HG03457 (cell line): ENCODE measurements around the gene ACO1.

Experiments
- ATAC-seq: cut with Tn5 transposase; IDR thresholded peaks from one replicate; pipeline ENCODE4 v1.9.1; 2021; ENCODE audit warnings: moderate number of reproducible peaks; ENCODE audit not compliant: unreplicated experiment

ACO1 gene

DNA sequence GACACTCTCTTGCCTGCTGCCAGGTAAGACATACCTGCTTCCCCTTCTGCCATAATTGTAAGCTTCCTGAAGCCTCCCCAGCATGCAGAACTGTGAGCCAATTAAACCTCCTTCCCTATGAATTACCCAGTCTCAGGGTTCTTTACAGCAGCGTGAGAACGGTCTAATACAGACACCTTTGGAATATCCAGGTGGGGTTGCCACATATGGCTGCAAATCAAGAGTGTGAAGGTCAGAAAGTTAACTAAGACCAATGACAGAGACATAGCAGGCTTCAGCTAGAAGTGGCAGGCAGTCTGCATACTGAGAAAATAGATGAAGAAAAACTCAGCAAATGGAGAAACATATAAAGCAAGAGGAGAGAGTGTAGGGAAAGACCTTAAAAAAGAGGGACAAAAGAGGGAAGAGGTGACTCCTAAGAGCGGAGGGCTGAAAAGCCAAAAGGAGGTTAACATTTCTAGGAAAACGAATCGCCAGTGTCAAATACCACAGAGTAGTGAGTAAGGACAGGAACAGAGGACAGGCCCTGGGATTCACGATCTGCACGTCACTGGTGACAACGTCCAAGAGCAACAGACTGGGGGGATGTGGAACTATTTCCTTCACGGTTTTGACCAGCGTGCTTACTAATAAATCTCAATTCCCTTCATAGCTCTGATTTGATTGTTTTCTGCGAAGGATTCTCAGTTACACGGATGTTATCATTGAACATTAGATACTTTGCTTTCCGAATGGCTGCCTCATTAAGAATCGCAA, 1.7 kb upstream of the ACO1 start:
- no peak for ATAC-seq

DNA sequence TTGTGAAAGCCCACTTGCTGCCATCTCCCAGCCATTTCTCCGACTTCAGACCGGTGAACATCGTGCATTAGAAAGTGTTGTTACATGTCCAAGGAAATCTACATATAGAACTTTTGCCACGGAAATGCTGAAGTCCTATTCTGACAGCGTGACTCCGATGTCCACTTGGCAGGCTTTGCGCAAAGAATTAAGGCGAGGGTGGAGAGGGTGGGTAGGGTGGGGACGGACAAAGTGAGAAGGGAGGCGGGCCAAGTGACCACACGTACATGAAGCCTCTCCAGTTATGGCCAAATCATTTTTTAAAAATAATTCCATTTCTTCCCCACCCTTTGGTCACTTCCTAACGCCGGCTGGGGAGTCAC, 460 bp upstream of the ACO1 start:
- ATAC-seq = no peak

DNA sequence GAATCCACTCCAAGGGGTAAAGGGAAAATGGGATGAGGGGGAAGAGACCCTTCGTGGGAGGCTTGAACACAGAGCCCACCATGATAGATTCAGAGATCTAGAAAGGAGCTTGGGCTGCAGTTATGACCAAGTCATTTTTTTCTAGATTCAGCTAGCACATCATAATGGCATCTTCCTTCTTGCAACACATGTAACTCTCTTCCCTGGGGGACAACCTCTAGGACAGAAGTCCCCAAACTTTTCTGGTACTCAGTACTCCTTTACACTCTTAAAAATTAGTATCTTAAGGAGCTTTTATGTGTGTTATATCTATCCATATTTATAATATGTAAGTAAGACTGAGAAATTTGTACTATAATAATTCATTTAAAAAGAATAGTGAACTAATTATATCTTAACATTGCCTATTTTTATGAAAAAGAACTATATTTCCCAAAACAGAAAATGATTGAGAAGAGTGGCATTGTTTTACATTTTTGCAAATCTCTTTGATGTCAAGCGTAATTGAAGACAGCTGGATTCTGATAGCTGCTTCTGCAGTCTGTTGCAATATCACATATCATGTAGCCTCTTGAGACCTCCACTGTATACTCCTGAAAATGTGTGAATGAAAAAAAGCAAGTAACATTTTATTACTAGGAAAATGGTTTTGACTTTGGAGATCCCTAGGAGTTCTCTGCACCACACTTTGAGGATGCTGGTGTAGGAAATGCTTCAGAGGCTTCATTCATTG, 875 bp downstream of the ACO1 start:
- no peak for ATAC-seq

DNA sequence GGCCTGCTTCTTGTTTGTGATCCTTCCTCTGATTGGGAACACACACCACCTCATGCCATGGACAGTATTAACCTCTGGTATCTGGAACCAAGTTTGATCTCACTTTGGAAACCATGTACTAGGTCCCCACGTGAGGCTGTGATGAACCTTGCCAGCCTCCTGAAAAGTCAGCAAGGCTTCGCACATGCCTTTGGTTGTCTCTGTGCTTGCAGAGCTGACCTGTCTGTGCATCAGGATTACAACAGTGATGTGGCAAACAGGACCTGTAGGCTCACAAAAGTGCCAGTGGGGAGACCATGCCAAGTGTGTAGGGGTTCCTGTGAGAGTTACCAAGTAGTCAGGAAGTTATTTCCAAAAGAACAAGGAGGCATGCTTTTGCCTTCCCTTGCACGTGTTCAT, 1.4 kb downstream of the ACO1 start:
- no peak for ATAC-seq

DNA sequence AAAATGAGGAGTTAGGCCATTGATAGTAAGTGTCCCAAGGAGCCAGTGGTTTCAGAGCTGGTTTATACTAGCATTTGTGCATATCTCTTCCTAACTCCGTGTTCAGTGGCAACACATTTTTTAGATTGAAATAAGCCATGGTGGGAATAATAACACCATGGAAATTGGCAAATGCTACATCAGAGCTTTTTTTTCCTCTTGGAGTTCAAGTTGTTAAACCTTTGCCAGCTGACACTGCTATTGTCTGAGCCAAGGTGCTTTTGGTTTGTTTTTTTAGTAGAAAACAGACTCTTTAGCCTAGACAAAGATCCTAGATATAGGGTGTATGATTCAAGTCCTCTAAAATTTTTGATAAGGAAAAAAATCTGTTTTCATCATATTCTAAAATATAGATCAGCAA, 2.8 kb downstream of the ACO1 start:
- no peak for ATAC-seq

DNA sequence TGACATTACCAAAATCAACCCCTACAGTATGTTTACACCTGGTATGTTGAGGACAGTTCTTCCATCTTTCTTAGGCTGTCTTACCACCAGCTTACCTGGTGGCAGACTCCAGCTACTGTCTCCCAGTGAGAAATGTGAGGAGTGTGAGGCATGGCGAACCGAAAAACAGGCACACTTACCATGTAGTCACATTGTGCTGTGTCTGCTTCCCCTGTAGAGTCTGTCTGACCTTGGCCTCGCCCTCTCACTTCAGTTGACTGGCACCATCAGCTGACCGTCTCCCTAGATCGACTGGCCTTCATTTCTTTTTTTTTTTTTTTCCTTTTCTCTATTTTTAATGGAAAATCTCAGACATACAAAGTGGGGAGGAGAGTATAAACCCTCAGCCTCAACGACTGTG, 4.9 kb downstream of the ACO1 start:
- no peak for ATAC-seq

DNA sequence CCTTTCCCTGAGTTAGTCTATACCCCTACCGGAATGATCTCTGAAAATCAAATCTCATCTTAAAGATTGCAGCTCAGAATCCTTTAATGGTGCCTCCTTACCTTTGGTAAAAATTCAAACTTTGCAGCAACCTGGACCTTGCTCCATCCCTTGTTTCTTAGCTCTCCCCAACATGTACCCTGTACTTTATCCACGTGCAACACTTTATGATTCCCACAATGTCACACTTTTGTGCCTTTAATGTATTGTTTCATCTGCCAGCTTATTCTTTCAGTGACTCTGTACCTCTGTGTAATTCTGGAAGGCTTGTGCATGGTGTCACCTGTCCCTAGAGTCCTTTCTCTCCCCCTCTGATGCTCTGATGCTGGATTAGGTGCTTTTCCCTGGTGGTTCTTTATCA, 9.5 kb downstream of the ACO1 start:
- ATAC-seq = no peak

DNA sequence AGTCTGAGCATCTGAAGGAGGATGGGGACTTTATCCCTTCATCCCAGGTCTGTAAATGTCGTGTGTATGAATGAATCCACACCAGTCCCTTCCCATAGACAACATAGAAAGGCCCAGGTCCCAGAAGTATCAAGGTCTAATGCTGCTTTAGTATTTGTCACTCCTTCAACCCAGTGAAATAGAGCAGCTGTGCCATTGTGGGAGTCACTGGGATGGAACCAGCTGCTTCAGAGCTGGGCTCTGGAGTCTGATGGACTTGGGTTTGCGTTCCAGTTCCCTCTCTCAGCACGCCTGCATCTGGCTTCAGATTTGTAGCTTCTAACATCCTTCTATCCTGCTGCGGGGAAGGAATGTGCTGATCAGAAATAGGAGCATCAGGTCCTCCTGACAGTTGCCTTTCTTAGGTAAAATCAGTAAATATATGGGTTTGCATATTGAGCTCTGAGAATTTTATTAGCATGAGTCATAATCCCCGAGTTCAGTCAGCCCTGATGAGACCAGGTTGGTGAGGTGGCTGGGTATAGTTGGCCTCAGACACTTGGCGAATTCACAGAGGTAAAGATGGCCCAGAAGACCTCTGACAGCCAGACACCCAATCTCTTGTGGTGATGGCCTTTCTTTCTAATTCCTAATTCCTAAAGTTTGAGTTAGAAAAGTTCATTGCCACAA, 10.1 kb downstream of the ACO1 start:
- ATAC-seq = no peak

DNA sequence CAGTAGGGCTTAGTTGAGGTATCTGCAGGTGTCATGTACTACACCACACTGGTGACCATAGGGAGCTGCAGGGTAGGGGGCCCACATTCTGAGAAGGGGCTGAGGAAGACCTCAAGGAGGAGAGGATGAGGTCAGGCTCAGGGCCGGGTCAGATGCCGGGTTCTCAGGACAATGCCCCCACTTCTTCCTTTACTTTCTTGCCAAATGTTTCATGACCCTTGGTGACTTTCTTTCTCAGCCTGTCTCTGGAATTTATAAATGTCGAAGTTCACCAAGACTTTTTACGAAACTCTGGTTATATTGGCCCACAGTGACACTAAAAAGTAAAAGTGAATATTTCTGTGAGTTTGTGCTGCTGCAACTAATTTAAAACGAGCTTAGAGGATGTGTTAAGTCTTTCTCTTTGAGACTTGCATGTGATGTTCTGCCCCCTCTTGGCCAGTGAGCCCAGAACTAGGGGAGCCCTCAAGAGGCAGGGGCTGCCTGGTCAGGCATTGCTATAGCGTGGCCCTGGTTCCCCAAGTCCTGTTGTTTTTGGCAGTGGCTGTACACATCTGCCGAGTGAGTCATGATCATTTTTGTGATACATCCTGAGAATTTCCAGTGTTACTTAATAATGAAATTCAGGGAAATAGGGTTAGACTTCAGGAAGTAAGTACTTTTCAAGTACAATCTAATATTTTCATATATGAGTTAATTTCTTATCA, 11.2 kb downstream of the ACO1 start:
- ATAC-seq = no peak

DNA sequence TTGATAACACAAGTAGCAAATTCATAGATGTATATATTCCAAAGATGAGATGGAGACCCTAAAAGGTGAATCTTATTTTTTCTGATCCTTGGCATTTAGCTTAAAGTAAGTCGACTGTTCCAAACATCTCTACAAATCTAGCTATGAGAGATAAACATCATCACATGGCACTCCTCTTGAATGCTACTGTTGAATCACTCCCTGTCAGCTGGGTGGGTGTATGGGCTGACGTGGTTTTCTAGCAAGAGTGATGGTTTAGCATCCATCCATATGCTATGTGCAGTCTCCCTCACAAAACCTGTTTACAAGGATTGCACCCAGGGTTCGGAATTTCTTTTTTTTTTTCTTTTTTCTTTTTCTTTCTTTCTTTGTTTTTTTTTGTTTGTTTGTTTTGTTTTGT, 13.8 kb downstream of the ACO1 start:
- no peak for ATAC-seq

DNA sequence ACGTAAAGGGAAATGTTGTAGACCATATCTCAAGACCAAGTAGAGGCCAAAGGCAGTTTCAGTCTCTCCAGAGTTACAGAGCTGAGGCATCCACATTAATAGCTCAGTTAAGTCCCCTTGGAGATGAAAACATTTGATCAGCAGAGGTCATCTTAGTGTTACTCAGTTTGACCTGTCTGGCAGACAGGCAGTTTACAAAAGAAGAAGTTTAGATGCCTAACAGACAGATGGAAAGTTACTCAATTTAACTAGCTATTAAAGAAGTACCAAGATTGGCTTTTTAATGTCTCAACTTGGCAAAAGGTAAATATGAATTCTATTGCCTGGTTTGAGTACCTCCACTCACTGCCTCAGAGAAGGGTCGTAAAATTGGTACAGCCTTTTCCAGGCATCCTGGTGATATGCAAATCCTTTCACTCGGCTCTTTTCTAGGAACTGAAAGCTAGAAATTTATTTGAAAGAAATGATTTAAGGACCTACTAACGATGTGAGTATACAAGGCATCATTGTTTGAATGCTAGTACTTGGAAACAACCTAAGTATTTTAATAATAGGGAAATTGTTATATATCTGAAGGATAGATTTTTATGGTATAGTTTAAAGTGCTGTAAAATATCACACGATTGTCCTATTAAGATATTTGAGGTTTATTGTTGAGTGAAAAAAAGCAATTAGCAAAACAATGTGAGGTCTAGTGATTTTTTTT, 14.8 kb downstream of the ACO1 start:
- no peak for ATAC-seq

DNA sequence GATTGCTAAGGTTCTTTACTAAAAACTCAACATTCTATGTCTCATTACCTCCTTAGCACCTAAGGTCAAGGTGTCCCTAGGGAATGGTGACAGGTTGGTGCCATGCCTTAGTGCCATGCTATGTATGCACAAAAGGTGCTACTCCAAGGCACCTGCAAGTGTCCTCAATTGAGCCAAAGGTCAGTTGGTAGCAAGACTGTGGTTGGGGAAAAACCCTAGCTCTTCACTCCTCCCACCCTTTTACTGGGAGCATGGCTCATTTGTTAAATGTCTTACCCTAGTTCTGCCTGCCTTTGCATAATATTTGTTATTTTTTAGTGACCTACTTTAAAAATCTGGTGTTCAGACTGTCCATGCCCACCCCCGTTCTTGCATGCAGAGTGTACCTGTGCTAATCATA, 17.0 kb downstream of the ACO1 start:
- no peak for ATAC-seq

DNA sequence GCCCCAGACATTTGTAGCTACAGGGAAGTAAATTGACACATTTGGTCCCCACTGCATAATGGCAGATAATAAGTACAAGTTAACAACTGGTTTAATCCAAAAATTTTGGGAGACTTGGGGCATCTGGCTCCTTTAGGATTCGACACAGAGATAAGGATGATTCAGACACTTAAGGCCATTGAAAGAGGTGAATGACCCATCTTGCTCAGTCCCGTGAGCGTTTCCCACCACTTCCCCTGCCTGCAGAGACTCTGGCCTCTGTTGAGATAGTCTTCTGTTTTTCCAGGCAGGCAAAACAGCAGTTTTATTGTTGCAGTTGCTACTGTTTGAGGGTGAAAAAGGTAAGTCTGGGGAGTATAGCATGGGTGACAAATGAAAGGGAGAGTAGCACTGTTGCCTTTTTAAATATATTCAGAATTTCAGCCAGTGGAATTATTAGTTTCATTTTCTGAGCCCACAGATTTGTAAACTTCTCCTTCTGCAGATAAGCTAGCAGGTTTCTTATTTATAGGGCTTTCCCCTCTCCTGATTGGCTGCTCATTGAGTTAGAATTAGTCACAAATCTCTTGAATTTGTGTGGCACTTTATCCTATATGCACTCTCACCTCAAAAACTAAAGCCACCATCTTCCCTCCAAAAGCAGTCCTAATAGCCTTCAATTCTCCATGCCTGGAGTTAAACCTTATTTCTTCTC, 19.3 kb downstream of the ACO1 start:
- no peak for ATAC-seq

DNA sequence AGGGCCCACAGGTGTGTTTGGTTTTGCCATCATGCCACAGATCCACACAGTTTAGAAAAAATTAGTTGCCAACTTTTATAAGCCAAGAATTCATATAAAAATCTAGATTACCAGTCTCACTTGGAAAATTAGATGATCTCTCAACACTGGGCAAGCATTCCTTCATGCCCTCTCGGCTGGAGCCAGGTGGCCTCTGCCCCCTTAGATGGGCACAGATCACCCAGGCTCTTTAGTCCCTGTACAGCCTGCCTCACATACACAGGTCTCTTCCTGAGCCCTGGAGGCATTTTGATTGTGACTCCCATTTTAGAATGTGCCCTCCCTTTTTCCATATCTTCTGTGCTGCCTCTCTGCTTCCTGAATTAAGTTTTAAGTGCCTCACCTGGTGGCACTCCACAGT, 20.0 kb downstream of the ACO1 start:
- no peak for ATAC-seq

DNA sequence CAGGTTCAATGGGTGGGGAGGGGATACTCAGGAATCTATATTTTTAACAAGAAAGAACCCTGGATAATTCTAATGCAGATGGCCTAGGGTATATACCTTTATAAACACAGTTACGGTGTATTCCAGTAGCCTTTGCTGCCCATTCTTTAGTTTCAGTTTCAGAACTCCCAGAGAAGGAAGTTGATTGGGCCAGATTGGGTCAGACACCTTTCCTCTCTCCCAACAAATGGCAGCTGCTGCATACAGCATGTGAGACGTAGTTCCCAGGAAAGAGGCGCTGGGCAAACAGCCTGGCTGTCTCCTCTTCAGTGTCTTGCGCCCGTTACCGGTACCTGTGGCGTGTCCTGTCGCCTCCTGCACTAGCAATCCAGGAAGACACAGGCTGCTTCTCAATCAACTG, 20.4 kb downstream of the ACO1 start:
- no peak for ATAC-seq

DNA sequence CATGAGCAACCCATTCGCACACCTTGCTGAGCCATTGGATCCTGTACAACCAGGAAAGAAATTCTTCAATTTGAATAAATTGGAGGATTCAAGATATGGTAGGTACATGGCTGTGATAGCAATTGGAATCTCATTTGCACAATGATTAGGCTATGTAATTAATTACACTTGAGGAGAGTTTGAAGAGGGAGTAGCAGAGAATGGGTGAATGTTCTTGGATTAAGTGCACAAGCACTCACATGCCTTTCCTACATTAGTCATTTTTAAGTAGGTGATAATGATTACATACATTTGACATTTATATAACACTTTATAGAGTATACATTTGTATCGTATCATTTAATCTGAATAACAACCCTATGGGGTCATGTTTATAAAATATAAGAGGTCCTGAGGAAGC, 21.1 kb downstream of the ACO1 start:
- ATAC-seq = no peak

DNA sequence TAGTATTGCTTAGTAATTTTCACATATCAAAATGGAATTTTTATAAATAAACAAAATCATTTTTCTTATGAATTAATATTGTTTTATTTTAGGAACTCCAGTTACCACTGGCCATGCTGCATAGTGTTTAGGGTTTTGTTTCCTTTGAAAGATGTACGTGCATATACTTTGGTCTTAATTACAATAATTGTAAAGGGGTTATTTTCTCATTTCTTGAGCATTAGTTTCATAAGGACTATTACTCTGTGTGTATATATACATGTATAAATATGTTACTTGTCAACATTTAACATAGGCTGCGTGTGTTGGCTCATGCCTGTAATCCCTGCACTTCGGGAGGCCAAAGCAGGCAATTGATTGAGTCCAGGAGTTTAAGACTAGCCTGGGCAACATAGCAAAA, 21.6 kb downstream of the ACO1 start:
- ATAC-seq = no peak

DNA sequence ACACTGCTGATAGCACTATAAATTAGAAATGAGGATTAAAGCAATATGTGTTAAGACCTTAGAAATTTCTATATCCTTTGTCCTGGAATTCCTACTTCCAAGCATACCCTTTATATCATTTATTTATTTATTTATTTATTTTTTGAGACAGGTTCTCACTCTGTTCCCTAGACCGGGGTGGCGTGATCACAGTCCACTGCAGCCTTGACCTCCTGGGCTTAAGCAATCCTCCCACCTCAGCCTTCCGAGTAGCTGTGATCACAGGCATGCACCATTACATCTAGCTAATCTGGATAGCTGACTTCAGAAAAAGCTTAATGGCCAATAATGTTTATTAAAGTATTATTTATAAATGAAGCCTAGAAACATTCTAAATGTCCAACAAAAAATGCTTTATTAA, 27.3 kb downstream of the ACO1 start:
- no peak for ATAC-seq

DNA sequence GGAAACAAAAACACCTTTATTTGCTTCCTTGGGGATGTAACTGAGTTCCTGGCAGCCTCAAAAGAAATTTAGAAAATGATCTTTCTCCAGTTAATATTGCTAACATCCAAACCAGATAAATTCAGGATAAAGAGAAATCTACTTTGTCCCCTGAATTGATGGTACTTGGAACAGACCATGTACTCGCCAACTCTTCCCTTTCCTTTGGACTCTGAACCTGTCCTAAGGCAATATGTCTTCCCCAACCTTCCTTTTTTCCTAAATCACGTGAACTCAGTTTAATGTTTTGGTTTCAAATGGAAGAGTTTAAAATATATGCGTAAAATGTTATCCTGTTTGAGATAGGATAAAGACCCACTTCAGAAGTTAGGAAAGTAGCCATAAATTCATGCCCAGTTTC, 28.0 kb downstream of the ACO1 start:
- no peak for ATAC-seq

DNA sequence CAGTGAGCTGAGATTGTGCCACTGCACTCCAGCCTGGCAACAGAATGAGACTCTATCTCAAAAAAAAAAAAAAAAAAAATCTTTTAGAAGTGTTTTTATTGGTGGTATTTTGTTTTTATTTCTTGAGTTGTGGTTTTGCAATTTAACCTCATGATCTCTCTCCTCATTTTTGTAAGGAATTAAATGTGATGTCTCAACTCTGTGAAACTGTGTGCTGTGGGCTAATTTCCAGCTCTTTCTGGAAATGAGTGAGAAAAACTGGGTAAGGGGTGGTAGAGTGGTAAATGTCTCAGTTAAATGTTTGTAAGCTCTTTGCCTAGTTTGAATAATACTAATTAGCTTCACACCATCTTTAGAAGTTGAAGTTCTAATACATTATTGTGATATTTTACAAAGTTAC, 29.0 kb downstream of the ACO1 start:
- no peak for ATAC-seq
